SK-N-SH treated with all-trans-retinoic acid at 6 μM for 48 hours (cell line): ENCODE measurements around the gene SEMA4C.

ENCODE experiments used
- ATAC-seq: fragments of 200-7000 bp; cut with Tn5 transposase; 3 replicates; pipeline ENCODE4 v1.9.1; 2020; ENCODE audit warnings: mild to moderate bottlenecking, moderate library complexity
- ARNTL ChIP-seq: fragments of 450-650 bp; formaldehyde crosslinking; IDR thresholded peaks from 2 replicates; pipeline ENCODE4 v1.5.0; 2020; ENCODE audit warnings: low read depth, mild to moderate bottlenecking, moderate library complexity, borderline replicate concordance
- BACH2 ChIP-seq: fragments of 250-450 bp; sonication (Bioruptor Pico); IDR thresholded peaks from 2 replicates; pipeline ENCODE4 v1.9.0; 2021; ENCODE audit warnings: mild to moderate bottlenecking, borderline replicate concordance
- CSDC2 ChIP-seq: fragments of 250-450 bp; sonication (Bioruptor Pico); IDR thresholded peaks from 2 replicates; pipeline ENCODE4 v1.5.0; 2020; ENCODE audit warnings: mild to moderate bottlenecking, moderate library complexity
- ESRRG ChIP-seq: fragments of 250-450 bp; sonication (Bioruptor Pico); IDR thresholded peaks from 2 replicates; pipeline ENCODE4 v1.6.1; 2021; ENCODE audit warnings: mild to moderate bottlenecking
- ISL1 ChIP-seq: fragments of 250-450 bp; sonication (Bioruptor Pico); IDR thresholded peaks from 2 replicates; pipeline ENCODE4 v2.1.2; 2022; ENCODE audit warnings: mild to moderate bottlenecking, moderate library complexity
- OSR1 ChIP-seq: fragments of 250-450 bp; sonication (Bioruptor Pico); IDR thresholded peaks from 2 replicates; pipeline ENCODE4 v1.8.0; 2022; ENCODE audit warnings: moderate library complexity, mild to moderate bottlenecking, inconsistent platforms
- PPARA ChIP-seq: fragments of 250-450 bp; sonication (Bioruptor Pico); IDR thresholded peaks from 2 replicates; pipeline ENCODE4 v1.5.0; 2020; ENCODE audit warnings: mild to moderate bottlenecking, borderline replicate concordance
- SNAI2 ChIP-seq: fragments of 250-450 bp; sonication (Bioruptor Pico); IDR thresholded peaks from 2 replicates; pipeline ENCODE4 v1.5.0; 2020; ENCODE audit warnings: mild to moderate bottlenecking, moderate library complexity
- TOX ChIP-seq: fragments of 250-450 bp; sonication (Bioruptor Pico); IDR thresholded peaks from 2 replicates; pipeline ENCODE4 v1.8.0; 2021; ENCODE audit warnings: mild to moderate bottlenecking, moderate library complexity, borderline replicate concordance
- ZC3H10 ChIP-seq: fragments of 250-450 bp; sonication (Bioruptor Pico); IDR thresholded peaks from 2 replicates; pipeline ENCODE4 v1.5.1; 2021; ENCODE audit warnings: mild to moderate bottlenecking, moderate library complexity
- ZFP3 ChIP-seq: fragments of 250-450 bp; sonication (Bioruptor Pico); IDR thresholded peaks from 2 replicates; pipeline ENCODE4 v1.5.0; 2020; ENCODE audit warnings: mild to moderate bottlenecking, moderate library complexity
- ZFP30 ChIP-seq: fragments of 450-650 bp; formaldehyde crosslinking; IDR thresholded peaks from 2 replicates; pipeline ENCODE4 v1.5.0; 2022; ENCODE audit warnings: mild to moderate bottlenecking, moderate library complexity
- ZNF565 ChIP-seq: fragments of 450-650 bp; formaldehyde crosslinking; conservative IDR thresholded peaks from 2 replicates; pipeline ENCODE4 v1.5.0; 2020; ENCODE audit warnings: low read depth, mild to moderate bottlenecking, moderate library complexity
- ZNF70 ChIP-seq: fragments of 450-650 bp; formaldehyde crosslinking; IDR thresholded peaks from 2 replicates; pipeline ENCODE4 v1.5.0; 2020; ENCODE audit warnings: mild to moderate bottlenecking, moderate library complexity
- ZNF8 ChIP-seq: fragments of 450-650 bp; formaldehyde crosslinking; IDR thresholded peaks from 2 replicates; pipeline ENCODE4 v1.5.0; 2020; ENCODE audit warnings: mild to moderate bottlenecking, moderate library complexity
- TF ChIP-seq, protein P1 (sequence below): fragments of 250-450 bp; sonication (Bioruptor Pico); IDR thresholded peaks from 2 replicates; pipeline ENCODE4 v1.5.1; 2020; ENCODE audit warnings: low read depth, mild to moderate bottlenecking, moderate library complexity
- TF ChIP-seq, protein P2 (sequence below): fragments of 250-450 bp; sonication (Bioruptor Pico); IDR thresholded peaks from 2 replicates; pipeline ENCODE4 v1.8.0; 2021; ENCODE audit warnings: low read depth, mild to moderate bottlenecking, moderate library complexity, borderline replicate concordance
- TF ChIP-seq, protein P3 (sequence below): fragments of 250-450 bp; sonication (Bioruptor Pico); IDR thresholded peaks from 2 replicates; pipeline ENCODE4 v1.8.0; 2020; ENCODE audit warnings: mild to moderate bottlenecking, moderate library complexity, borderline replicate concordance
- TF ChIP-seq, protein P4 (sequence below): fragments of 250-450 bp; sonication (Bioruptor Pico); IDR thresholded peaks from 2 replicates; pipeline ENCODE4 v1.5.1; 2021; ENCODE audit warnings: mild to moderate bottlenecking, moderate library complexity
- TF ChIP-seq, protein P5 (sequence below): fragments of 250-450 bp; sonication (Bioruptor Pico); IDR thresholded peaks from 2 replicates; pipeline ENCODE4 v1.5.0; 2020; ENCODE audit warnings: mild to moderate bottlenecking, moderate library complexity

SEMA4C gene

DNA sequence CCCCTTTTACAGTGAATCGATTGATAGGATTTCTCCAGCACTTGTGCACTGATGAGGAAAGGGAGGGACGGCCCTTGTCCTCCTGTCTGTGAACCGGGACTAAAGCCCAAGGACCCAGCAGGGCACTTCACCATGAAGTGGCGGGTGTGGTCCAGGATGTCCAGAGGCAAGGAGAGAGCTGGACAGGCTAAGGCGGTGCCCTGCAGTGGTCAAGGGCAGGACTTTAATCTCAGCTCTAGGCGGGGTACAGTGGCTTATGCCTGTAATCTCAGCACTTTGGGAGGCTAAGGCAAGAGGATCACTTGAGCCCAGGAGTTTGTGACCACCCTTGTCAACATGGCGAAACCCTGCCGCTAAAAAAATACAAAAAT, 28.2 kb upstream of the SEMA4C start:
- TF ChIP-seq ZNF8 (CRISPR knock-in tag) (no peak), SNAI2 (CRISPR knock-in tag) (no peak), ISL1 (CRISPR knock-in tag) (no peak), TOX (CRISPR knock-in tag) (no peak), ZNF565 (CRISPR knock-in tag) (no peak), ARNTL (CRISPR knock-in tag) (no peak), ZC3H10 (CRISPR knock-in tag) (no peak), PPARA (CRISPR knock-in tag) (no peak), ESRRG (CRISPR knock-in tag) (no peak), BACH2 (CRISPR knock-in tag) (no peak), CSDC2 (CRISPR knock-in tag) (no peak), OSR1 (CRISPR knock-in tag) (no peak), ZNF70 (CRISPR knock-in tag) (no peak)
- TF ChIP-seq, protein P1, sequence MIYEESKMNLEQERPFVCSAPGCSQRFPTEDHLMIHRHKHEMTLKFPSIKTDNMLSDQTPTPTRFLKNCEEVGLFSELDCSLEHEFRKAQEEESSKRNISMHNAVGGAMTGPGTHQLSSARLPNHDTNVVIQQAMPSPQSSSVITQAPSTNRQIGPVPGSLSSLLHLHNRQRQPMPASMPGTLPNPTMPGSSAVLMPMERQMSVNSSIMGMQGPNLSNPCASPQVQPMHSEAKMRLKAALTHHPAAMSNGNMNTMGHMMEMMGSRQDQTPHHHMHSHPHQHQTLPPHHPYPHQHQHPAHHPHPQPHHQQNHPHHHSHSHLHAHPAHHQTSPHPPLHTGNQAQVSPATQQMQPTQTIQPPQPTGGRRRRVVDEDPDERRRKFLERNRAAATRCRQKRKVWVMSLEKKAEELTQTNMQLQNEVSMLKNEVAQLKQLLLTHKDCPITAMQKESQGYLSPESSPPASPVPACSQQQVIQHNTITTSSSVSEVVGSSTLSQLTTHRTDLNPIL (CRISPR knock-in tag): no peak
- TF ChIP-seq, protein P2, sequence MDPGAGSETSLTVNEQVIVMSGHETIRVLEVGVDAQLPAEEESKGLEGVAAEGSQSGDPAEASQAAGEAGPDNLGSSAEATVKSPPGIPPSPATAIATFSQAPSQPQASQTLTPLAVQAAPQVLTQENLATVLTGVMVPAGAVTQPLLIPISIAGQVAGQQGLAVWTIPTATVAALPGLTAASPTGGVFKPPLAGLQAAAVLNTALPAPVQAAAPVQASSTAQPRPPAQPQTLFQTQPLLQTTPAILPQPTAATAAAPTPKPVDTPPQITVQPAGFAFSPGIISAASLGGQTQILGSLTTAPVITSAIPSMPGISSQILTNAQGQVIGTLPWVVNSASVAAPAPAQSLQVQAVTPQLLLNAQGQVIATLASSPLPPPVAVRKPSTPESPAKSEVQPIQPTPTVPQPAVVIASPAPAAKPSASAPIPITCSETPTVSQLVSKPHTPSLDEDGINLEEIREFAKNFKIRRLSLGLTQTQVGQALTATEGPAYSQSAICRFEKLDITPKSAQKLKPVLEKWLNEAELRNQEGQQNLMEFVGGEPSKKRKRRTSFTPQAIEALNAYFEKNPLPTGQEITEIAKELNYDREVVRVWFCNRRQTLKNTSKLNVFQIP: no peak
- TF ChIP-seq, protein P3, sequence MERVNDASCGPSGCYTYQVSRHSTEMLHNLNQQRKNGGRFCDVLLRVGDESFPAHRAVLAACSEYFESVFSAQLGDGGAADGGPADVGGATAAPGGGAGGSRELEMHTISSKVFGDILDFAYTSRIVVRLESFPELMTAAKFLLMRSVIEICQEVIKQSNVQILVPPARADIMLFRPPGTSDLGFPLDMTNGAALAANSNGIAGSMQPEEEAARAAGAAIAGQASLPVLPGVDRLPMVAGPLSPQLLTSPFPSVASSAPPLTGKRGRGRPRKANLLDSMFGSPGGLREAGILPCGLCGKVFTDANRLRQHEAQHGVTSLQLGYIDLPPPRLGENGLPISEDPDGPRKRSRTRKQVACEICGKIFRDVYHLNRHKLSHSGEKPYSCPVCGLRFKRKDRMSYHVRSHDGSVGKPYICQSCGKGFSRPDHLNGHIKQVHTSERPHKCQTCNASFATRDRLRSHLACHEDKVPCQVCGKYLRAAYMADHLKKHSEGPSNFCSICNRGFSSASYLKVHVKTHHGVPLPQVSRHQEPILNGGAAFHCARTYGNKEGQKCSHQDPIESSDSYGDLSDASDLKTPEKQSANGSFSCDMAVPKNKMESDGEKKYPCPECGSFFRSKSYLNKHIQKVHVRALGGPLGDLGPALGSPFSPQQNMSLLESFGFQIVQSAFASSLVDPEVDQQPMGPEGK (CRISPR knock-in tag): no peak
- TF ChIP-seq, protein P4, sequence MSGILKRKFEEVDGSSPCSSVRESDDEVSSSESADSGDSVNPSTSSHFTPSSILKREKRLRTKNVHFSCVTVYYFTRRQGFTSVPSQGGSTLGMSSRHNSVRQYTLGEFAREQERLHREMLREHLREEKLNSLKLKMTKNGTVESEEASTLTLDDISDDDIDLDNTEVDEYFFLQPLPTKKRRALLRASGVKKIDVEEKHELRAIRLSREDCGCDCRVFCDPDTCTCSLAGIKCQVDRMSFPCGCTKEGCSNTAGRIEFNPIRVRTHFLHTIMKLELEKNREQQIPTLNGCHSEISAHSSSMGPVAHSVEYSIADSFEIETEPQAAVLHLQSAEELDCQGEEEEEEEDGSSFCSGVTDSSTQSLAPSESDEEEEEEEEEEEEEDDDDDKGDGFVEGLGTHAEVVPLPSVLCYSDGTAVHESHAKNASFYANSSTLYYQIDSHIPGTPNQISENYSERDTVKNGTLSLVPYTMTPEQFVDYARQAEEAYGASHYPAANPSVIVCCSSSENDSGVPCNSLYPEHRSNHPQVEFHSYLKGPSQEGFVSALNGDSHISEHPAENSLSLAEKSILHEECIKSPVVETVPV (CRISPR knock-in tag): no peak
- TF ChIP-seq, protein P5, sequence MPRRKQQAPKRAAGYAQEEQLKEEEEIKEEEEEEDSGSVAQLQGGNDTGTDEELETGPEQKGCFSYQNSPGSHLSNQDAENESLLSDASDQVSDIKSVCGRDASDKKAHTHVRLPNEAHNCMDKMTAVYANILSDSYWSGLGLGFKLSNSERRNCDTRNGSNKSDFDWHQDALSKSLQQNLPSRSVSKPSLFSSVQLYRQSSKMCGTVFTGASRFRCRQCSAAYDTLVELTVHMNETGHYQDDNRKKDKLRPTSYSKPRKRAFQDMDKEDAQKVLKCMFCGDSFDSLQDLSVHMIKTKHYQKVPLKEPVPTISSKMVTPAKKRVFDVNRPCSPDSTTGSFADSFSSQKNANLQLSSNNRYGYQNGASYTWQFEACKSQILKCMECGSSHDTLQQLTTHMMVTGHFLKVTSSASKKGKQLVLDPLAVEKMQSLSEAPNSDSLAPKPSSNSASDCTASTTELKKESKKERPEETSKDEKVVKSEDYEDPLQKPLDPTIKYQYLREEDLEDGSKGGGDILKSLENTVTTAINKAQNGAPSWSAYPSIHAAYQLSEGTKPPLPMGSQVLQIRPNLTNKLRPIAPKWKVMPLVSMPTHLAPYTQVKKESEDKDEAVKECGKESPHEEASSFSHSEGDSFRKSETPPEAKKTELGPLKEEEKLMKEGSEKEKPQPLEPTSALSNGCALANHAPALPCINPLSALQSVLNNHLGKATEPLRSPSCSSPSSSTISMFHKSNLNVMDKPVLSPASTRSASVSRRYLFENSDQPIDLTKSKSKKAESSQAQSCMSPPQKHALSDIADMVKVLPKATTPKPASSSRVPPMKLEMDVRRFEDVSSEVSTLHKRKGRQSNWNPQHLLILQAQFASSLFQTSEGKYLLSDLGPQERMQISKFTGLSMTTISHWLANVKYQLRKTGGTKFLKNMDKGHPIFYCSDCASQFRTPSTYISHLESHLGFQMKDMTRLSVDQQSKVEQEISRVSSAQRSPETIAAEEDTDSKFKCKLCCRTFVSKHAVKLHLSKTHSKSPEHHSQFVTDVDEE (CRISPR knock-in tag): no peak
- no peak for ATAC-seq

DNA sequence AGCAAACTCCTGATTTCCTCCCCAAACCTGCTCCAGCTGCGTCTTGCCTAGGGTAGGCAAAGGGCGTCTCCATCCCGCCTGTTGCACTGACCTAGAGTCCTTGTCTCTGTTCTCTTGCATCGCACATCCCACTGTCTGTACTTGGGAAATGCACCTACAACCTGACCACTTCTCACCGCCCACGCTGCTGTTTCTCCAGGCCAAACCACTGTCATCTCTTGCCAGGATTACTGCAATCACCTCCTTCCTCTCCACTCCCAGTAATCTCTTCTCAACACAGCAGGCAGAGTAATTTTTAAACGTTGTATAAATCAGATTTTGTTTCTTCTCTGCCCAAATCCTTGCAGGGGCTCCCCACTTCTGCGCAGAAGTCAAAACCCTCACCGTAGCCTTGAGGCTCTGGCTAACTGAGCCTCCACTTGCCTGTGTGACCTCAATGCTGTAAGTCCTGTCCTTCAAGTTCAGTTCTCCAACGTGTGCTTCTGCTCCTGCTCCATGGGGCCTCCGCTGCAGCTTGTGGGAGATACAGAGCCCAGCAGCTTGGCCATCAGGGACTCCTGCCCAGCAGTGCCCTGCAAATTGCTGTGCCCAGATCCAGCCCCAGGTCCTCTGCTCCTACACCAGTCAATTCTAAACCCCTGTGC, 27.7 kb upstream of the SEMA4C start:
- no peak for ATAC-seq
- no peak for TF ChIP-seq ESRRG (CRISPR knock-in tag)
- TF ChIP-seq, protein P5 (CRISPR knock-in tag): no peak
- TF ChIP-seq SNAI2 (CRISPR knock-in tag): no peak
- TF ChIP-seq ISL1 (CRISPR knock-in tag): no peak
- TF ChIP-seq, protein P4 (CRISPR knock-in tag): no peak
- no peak for TF ChIP-seq ZFP30 (CRISPR knock-in tag)
- TF ChIP-seq TOX (CRISPR knock-in tag): no peak
- no peak for TF ChIP-seq ZFP3
- TF ChIP-seq, protein P1 (CRISPR knock-in tag): no peak
- TF ChIP-seq OSR1 (CRISPR knock-in tag): no peak
- TF ChIP-seq, protein P3 (CRISPR knock-in tag): no peak
- no peak for TF ChIP-seq CSDC2 (CRISPR knock-in tag)
